Erythroblast (primary cell): ENCODE results near the gene PRKCD.

Experiments
- GATA1 ChIP-seq: IDR thresholded peaks from 2 replicates; pipeline ENCODE4 v1.6.1; 2011; ENCODE audit warnings: low read depth, mild to moderate bottlenecking, control low read depth, low read length, moderate library complexity
- POLR2A ChIP-seq: IDR thresholded peaks from 2 replicates; pipeline ENCODE4 v1.6.1; 2011; ENCODE audit warnings: mild to moderate bottlenecking, low read length

GRCh38 chr3:53144862-53145712 lies 15.9 kb upstream of the PRKCD start:
- no peak for TF ChIP-seq POLR2A
- TF ChIP-seq GATA1 = no peak
